GM12874 (cell line): ENCODE results near the gene A2M.

Source experiments
- CTCF ChIP-seq: IDR thresholded peaks from 2 replicates; pipeline ENCODE4 v1.5.1; 2011; ENCODE audit warnings: low read depth, mild to moderate bottlenecking, control low read depth, low read length, moderate library complexity; ENCODE audit not compliant: insufficient read depth

The A2M gene

DNA sequence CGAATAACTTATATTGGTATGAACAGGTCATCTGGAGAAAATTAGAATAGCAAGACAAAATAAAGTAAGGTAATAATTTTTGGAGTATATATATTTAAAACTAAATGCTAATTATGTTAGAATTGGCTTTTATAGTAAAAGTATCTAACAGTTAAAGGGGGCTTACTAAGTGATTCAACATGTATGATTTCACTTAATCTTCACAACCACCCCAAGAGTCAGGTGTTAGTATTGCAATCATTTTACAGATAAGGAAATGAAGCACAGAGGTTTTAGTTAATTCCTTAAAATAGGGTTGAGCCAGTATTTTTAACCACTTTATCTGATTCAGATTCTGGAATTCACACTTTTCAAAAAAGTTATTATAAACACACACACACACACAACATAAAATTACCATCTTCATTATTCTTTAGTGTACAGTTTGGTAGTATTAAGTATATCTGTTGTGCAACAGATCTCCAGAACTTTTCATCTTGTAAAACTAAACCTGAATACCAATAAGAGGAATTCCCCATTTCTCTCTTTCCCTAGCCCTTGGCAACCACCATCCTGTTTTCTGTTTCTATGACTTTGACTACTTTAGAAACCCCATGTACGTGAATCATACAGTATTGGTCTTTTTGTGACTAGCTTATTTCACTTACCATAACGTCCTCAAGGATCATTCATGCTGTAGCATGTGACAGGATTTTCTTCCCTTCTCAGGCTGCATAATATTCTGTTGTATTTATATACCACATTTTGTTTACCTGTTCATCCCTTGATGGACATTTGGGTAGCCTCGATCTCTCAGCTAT, 12.5 kb downstream of the A2M start:
- no peak for TF ChIP-seq CTCF

DNA sequence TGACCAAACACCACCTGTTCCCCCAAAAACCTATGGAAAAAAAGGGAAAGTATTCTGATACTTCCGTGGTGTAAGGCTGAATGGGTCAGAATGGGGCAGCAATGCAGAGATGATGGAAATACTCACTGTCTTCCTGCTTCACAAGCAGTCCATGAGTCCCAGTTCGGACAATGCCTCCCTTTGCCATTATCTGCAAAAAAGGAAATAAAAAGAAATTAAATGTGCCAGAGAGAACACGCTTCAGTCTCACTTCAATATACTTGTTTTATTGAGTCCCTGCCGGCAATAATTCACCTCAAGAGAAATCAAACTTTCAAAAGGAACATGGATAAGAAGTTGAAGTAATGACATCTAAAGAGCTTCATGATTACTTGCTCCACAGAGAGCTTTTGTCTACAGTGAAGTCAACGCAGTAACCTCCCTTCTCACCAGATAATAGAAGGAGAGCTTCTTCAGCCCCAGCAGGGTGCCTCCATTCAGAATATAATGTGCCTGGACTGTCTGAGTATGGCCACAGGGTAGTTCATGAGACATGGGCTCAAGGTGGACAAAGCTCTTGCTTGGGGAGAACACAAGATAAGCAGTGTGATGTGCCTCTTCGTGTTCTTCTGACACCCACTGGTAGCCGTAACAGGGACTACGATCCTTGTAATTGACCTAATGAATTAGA, 14.6 kb downstream of the A2M start:
- TF ChIP-seq CTCF: no peak

- TF ChIP-seq CTCF: no peak
Measured at GRCh38 chr12:9099552-9100190, 16.0 kb downstream of the A2M start.

GRCh38 chr12:9098463-9099026, 17.2 kb downstream of the A2M start:
- no peak for TF ChIP-seq CTCF

- TF ChIP-seq CTCF: no peak
Measured at GRCh38 chr12:9098115-9098452, 17.6 kb downstream of the A2M start.

DNA sequence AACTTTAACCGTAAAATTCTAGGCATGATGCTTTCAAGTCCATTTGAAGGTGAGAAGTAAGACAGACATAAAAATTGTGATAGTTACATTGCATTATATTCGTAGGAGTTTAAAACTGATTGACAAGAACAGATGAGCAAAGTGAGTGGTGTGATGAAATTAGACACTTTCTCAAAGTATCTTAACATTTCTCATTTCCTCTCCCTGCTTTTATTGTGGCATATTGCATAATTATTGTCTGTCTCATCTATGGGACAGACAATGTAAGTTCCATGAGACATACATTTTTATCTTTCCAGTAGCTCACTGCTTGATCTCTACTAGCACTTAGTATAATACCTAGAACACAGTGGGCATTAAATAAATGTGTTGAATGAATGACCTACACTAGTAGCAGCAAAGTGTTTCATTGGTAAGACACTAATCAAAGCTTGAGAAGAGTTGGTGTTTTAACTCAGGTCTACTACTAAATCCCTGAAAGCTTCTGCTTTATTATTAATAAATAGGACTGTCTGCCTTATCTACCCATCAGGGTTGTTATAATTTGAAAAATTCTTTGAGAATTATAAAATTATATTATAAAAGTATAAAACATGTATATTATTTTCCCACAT, 19.0 kb downstream of the A2M start:
- no peak for TF ChIP-seq CTCF

DNA sequence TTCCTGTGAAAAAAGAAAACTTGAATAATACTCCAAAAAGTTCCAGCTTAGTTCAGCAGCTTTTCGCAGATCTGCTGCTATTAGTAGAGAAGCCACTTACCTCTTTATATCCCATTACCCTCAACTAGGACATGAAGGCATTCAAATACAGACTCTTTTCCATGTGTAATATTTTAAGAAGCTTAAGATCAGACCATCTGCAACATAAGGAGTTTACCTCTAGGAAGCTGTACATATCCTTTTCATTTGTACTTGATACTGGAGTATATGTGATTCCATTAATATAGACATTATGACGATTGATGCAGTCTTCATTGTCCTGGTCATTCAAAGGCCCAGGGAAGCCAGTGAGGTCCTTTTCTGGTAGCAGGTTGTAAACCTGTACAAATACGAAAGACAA, 20.4 kb downstream of the A2M start:
- no peak for TF ChIP-seq CTCF
